PC-9 (cell line): Measurements from ENCODE around the gene IGF2BP1. TPM values are rescaled to one million over a fixed set of nuclear protein-coding genes. Genes with fewer than 3 reads are reported as not detected.

ENCODE experiments used
- BruUV-seq: library from RNA; stranded (reverse); fragments of 400-500 nt; replicated peaks from 2 replicates; lab custom pipeline; 2021; lab: Mats Ljungman, UMichigan
- CTCF ChIA-PET: fragments of 300-600 bp; sonication (Branson Sonifier 250); formaldehyde crosslinking; loops from one replicate; lab custom pipeline; 2022; ENCODE audit warnings: antibody characterized with exemption; lab: Charles Lee
- POLR2A ChIA-PET: fragments of 300-600 bp; sonication (Branson Sonifier 250); formaldehyde crosslinking; loops from one replicate; lab custom pipeline; 2022; ENCODE audit warnings: antibody characterized with exemption; ENCODE audit not compliant: unreplicated experiment; lab: Charles Lee
- DNase-seq, 2 experiments: peaks; one replicate each; pipeline versions ENCODE4 v3.0.0 to v3.0.0-alpha.2; 2015 to 2022; ENCODE audit warnings: mixed read lengths in 1 of 2
- H2AFZ ChIP-seq: fragments of 200-600 bp; sonication (generic); 2 replicates; pipeline ENCODE4 v1.8.1; 2017; ENCODE audit warnings: antibody characterized with exemption
- H3F3A ChIP-seq: fragments of 200-600 bp; sonication (generic); 2 replicates; pipeline ENCODE4 v1.8.1; 2017; ENCODE audit warnings: antibody characterized with exemption, mild to moderate bottlenecking, low read depth; ENCODE audit not compliant: insufficient read depth
- H3K27ac ChIP-seq: fragments of 200-600 bp; sonication (generic); 2 replicates; pipeline ENCODE4 v1.6.1; 2016; ENCODE audit warnings: mixed run types
- H3K27me3 ChIP-seq: fragments of 200-600 bp; sonication (generic); 2 replicates; pipeline ENCODE4 v1.6.1; 2016; ENCODE audit warnings: low read depth, mixed run types; ENCODE audit not compliant: insufficient read depth
- H3K36me3 ChIP-seq: fragments of 200-600 bp; sonication (generic); 2 replicates; pipeline ENCODE4 v1.6.1; 2016; ENCODE audit warnings: low read depth, mixed run types
- H3K4me1 ChIP-seq: fragments of 200-600 bp; sonication (generic); replicated peaks from 2 replicates; pipeline ENCODE4 v1.6.1; 2016; ENCODE audit warnings: mixed run types; ENCODE audit not compliant: insufficient read depth
- H3K4me2 ChIP-seq: fragments of 200-600 bp; sonication (generic); 2 replicates; pipeline ENCODE4 v1.6.1; 2017; ENCODE audit warnings: mixed run types
- H3K4me3 ChIP-seq: fragments of 200-600 bp; sonication (generic); 2 replicates; pipeline ENCODE4 v1.6.1; 2016; ENCODE audit warnings: mixed run types
- H3K79me2 ChIP-seq: fragments of 200-600 bp; sonication (generic); 2 replicates; pipeline ENCODE4 v1.6.1; 2017; ENCODE audit warnings: low read depth, mixed run types
- H3K9me2 ChIP-seq: fragments of 200-600 bp; sonication (generic); 2 replicates; pipeline ENCODE4 v1.8.1; 2017; ENCODE audit warnings: mild to moderate bottlenecking; ENCODE audit not compliant: insufficient read depth
- H3K9me3 ChIP-seq: fragments of 200-600 bp; sonication (generic); 2 replicates; pipeline ENCODE4 v1.8.1; 2016; ENCODE audit warnings: low read depth; ENCODE audit not compliant: insufficient read depth
- H4K20me1 ChIP-seq: fragments of 200-600 bp; sonication (generic); 2 replicates; pipeline ENCODE4 v1.8.1; 2017; ENCODE audit not compliant: insufficient read depth
- EZH2 ChIP-seq: fragments of 200-600 bp; sonication (generic); IDR thresholded peaks from 2 replicates; pipeline ENCODE4 v1.8.0; 2017; ENCODE audit warnings: antibody characterized with exemption, low read depth
- intact Hi-C: fragments of 100-400 bp; cut with micrococcal nuclease; formaldehyde crosslinking; loops from one replicate; pipeline ENCODE4 v1.10.0; 2022; ENCODE audit not compliant: unreplicated experiment
- total RNA-seq: library from RNA; stranded (reverse); gene quantifications from 2 replicates; pipeline ENCODE4 v1.2.3, GENCODE V29; 2021
- TF ChIP-seq, protein P1 (sequence below): fragments of 200-600 bp; sonication (generic); conservative IDR thresholded peaks from 2 replicates; pipeline ENCODE4 v1.6.1; 2017; ENCODE audit warnings: mixed run types, antibody characterized with exemption, mild to moderate bottlenecking, moderate library complexity

Gene IGF2BP1
- total RNA-seq, 1 experiment from 2014 or later, result 57.4 TPM

DNA sequence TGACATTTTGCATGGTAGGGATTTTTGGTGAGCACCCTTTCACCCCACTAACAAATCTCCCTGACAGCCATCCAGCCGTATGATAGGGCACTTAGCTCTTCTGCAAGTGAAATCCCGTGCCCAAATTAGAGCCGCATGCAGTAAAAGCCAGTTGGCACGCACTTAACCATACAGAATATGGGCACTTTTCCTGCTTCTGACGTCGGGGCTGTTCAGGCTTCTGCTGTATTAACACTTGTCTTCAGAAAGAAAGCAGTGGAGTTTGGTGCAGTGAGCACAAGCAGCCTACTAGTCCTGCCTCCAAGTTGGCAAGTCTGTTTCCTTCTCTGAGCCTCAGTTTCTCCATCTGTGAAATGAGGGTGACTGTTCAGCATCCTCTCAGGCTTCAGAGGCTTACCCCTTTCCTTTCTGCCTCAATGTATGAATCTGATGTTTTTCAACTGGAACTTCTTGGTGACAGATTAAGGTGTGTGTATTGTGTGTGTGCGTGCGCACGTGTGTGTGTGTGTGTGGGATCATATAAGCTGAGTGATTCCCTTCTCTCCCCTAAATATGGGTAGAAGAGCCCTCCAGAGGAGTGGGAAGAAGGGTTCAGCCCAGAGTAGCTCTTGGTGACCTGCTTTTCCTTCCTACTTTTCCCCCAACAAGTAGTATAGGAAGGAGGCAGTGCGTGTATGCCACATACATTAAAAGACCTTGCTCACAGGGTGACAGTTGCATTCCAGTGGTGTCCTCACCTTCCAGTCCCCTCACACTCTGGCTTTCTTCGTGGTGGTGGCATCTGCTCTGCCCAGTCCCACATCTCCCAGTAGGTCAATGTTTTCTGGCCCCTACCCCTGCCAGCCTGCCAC, 19.0 kb downstream of the IGF2BP1 start:
- DNase-seq, result no peak
- intact Hi-C loops, result no loop called here
- Histone ChIP-seq H3K36me3 (0 out of 2 replicates have a peak, but pooled peaks cover 7% of the 10 kb centered on the region), H4K20me1 (peaks cover 50% of the 10 kb centered on the region), H2AFZ (no peak overlapping the region), H3K27me3 (no peaks in the 10 kb centered on the region), H3K79me2 (peaks cover 64% of the 10 kb centered on the region), H3K4me3 (no peak overlapping the region), H3K4me2 (no peak overlapping the region), H3K27ac (no peak overlapping the region), H3K9me2 (no peaks in the 10 kb centered on the region), H3K4me1 (peaks cover 10% of the 10 kb centered on the region), H3K9me3 (no peaks in the 10 kb centered on the region), H3F3A (peaks cover 8% of the 10 kb centered on the region)
- ChIA-PET POLR2A (interaction anchor here (0.5 to 0.6 kb wide), 5 partner anchors 15 to 967 kb away, joined by 3 to 10 read pairs (median 4); no protein-coding TSS in a partner anchor), CTCF (interaction anchor here (0.6 to 0.8 kb wide), 6 partner anchors 8 to 558 kb away, joined by 3 to 4 read pairs (median 3); no protein-coding TSS in a partner anchor)
- TF ChIP-seq, protein P1, sequence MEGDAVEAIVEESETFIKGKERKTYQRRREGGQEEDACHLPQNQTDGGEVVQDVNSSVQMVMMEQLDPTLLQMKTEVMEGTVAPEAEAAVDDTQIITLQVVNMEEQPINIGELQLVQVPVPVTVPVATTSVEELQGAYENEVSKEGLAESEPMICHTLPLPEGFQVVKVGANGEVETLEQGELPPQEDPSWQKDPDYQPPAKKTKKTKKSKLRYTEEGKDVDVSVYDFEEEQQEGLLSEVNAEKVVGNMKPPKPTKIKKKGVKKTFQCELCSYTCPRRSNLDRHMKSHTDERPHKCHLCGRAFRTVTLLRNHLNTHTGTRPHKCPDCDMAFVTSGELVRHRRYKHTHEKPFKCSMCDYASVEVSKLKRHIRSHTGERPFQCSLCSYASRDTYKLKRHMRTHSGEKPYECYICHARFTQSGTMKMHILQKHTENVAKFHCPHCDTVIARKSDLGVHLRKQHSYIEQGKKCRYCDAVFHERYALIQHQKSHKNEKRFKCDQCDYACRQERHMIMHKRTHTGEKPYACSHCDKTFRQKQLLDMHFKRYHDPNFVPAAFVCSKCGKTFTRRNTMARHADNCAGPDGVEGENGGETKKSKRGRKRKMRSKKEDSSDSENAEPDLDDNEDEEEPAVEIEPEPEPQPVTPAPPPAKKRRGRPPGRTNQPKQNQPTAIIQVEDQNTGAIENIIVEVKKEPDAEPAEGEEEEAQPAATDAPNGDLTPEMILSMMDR, result no peak
- no peak for TF ChIP-seq EZH2
- BruUV-seq, result no TSS peak

DNA sequence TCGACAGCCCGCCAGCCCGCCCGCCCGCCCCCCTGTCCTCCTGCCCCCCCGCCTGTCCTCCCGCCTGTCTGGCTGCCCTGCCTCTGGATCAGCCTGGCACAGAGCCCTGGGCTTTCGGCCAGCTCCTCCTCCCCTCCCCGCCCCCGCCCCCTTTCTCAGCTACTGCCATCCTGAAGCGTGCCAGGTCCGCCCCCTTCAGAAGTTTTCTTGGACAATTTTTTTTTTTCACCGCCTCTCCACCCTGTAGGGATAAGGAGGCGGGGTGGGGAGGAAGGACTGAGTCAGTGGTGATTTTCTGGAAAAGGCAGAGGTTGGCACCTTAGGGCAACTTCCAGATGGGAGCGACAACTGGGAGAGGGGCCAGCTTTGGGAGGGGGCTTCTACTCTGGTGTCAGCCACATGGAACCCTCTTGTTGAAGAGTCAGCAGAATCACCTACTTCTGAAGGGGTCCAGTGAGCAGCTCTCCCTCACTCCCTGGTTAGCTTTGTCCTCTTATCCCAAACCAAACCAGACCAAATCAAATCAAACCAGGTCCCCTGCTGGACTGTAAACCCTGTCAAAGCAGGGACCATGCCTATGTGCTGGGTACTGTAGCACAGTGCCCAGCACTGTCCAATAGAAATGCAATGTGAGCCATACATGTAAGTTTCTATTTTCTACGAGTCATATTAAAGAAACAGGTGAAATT, 19.7 kb downstream of the IGF2BP1 start:
- peaks cover 54% of the 10 kb centered on the region for H4K20me1 ChIP-seq
- intact Hi-C loops, result no loop called here
- ChIA-PET POLR2A (interaction anchor here (0.5 to 0.6 kb wide), 5 partner anchors 16 to 968 kb away, joined by 3 to 10 read pairs (median 4); no protein-coding TSS in a partner anchor), CTCF (interaction anchor here (0.6 to 0.8 kb wide), 6 partner anchors 9 to 557 kb away, joined by 3 to 4 read pairs (median 4); no protein-coding TSS in a partner anchor)
- BruUV-seq, result no TSS peak
- peaks cover 18% of the 10 kb centered on the region for H3K4me1 ChIP-seq
- H3K36me3 ChIP-seq, result 0 out of 2 replicates have a peak, but pooled peaks cover 7% of the 10 kb centered on the region
- TF ChIP-seq, protein P1, result no peak
- no peak for TF ChIP-seq EZH2
- peaks cover 70% of the 10 kb centered on the region for H3K79me2 ChIP-seq
- peaks cover 8% of the 10 kb centered on the region for H3F3A ChIP-seq
- no peaks in the 10 kb centered on the region for H3K9me2 ChIP-seq
- H3K9me3 ChIP-seq, result no peaks in the 10 kb centered on the region
- DNase-seq, result peak in 1 of 2 experiments; percentile 80
- H3K27ac ChIP-seq, result no peak overlapping the region
- H3K4me3 ChIP-seq, result no peak overlapping the region
- H2AFZ ChIP-seq, result no peak overlapping the region
- H3K4me2 ChIP-seq, result no peak overlapping the region
- H3K27me3 ChIP-seq, result no peaks in the 10 kb centered on the region

DNA sequence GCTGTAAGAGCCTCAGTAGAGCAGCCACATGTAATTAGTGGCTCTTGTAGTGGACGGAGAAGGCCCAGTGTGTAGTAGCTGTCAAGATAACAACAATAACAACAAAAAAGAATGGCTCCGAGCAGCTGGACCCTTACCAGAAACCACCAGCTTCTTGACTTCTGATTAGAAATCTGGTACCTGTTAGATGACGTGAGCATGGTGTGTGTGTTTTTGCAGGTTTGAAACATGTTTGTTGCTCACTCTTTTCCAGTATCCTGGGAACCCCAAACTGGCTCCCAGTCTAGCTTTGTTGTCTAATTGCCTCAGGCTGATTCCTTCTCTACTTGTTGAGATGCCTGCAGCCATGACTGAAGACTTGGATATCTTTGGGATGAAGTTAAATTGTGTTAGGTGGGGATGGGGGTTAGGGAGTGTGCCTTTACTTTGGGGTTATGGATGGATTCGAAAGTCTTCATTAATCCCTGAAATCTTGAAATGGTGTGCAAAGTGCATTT, 21.0 kb downstream of the IGF2BP1 start:
- Histone ChIP-seq H3K4me2 (no peak overlapping the region), H3K4me1 (peaks cover 26% of the 10 kb centered on the region), H3K27me3 (no peaks in the 10 kb centered on the region), H3K27ac (no peak overlapping the region), H3F3A (peaks cover 5% of the 10 kb centered on the region), H4K20me1 (peaks cover 42% of the 10 kb centered on the region), H3K4me3 (no peak overlapping the region), H3K9me3 (no peaks in the 10 kb centered on the region), H3K36me3 (no peaks in the 10 kb centered on the region), H3K9me2 (no peaks in the 10 kb centered on the region), H2AFZ (no peak overlapping the region), H3K79me2 (peaks cover 70% of the 10 kb centered on the region)
- POLR2A ChIA-PET, result no interaction called here
- TF ChIP-seq, protein P1, result no peak
- TF ChIP-seq EZH2, result no peak
- no peak for DNase-seq
- CTCF ChIA-PET, result interaction anchor here (0.5 to 0.6 kb wide), 3 partner anchors 10 to 133 kb away, joined by 4 to 5 read pairs (median 5); no protein-coding TSS in a partner anchor
- intact Hi-C loops, result no loop called here
- BruUV-seq, result no TSS peak
